HEK293 (cell line): ENCODE data around the gene TLE4.

Source experiments
- CTCF ChIA-PET: fragments of 350-600 bp; formaldehyde crosslinking; extraction: SDS; loops from one replicate; lab custom pipeline; 2021; ENCODE audit warnings: antibody characterized with exemption; lab: Yijun Ruan, JAX
- POLR2A ChIA-PET: fragments of 300-600 bp; formaldehyde crosslinking; extraction: SDS; loops from one replicate; lab custom pipeline; 2020; ENCODE audit warnings: antibody characterized with exemption, inconsistent platforms; lab: Yijun Ruan, JAX
- H3K27ac ChIP-seq: fragments of 200-500 bp; sonication (Bioruptor generic); 2 replicates; pipeline ENCODE4 v1.5.1; 2014; ENCODE audit warnings: low read depth, low read length, control low read depth, inconsistent platforms; ENCODE audit errors: extremely low read depth
- H3K36me3 ChIP-seq, 2 experiments: fragments of 200-500 bp in 1 of 2; sonication (Bioruptor generic) in 1 of 2; 1 replicate in 1 of 2; 2 replicates in 1 of 2; pipeline ENCODE4 v1.5.1; 2014 to 2017; ENCODE audit warnings: inconsistent platforms in 2 of 2, low read length in 2 of 2; ENCODE audit not compliant: control insufficient read depth in 2 of 2, insufficient read depth in 1 of 2
- H3K4me1 ChIP-seq: fragments of 200-500 bp; sonication (Bioruptor generic); 2 replicates; pipeline ENCODE4 v1.5.1; 2014; ENCODE audit warnings: mild to moderate bottlenecking, low read length, inconsistent platforms; ENCODE audit not compliant: control insufficient read depth, insufficient read depth
- H3K4me3 ChIP-seq: 2 replicates; pipeline ENCODE4 v1.5.1; 2011; ENCODE audit warnings: low read depth, mild to moderate bottlenecking, control low read depth, low read length, moderate library complexity
- H3K9me3 ChIP-seq: fragments of 200-500 bp; sonication (Bioruptor generic); 2 replicates; pipeline ENCODE4 v1.5.1; 2014; ENCODE audit warnings: low read depth, low read length, inconsistent platforms; ENCODE audit not compliant: control insufficient read depth, insufficient read depth
- BCL11B ChIP-seq: fragments of 450-650 bp; formaldehyde crosslinking; IDR thresholded peaks from 2 replicates; pipeline ENCODE4 v1.5.1; 2016; ENCODE audit warnings: low read depth, missing biosample characterization, missing genetic modification characterization
- ELK4 ChIP-seq: IDR thresholded peaks from 2 replicates; pipeline ENCODE4 v1.6.1; 2011; ENCODE audit warnings: mild to moderate bottlenecking, low read depth, low read length, borderline replicate concordance
- FEZF1 ChIP-seq: fragments of 450-650 bp; formaldehyde crosslinking; IDR thresholded peaks from 2 replicates; pipeline ENCODE4 v1.5.1; 2016; ENCODE audit warnings: missing biosample characterization, missing genetic modification characterization
- HIC1 ChIP-seq: fragments of 450-650 bp; formaldehyde crosslinking; IDR thresholded peaks from 2 replicates; pipeline ENCODE4 v1.5.1; 2016; ENCODE audit warnings: missing biosample characterization, missing genetic modification characterization
- HOXD13 ChIP-seq: sonication (generic); formaldehyde crosslinking; IDR thresholded peaks from 2 replicates; pipeline ENCODE4 v1.8.0; 2022; ENCODE audit warnings: missing genetic modification reagents, borderline replicate concordance
- IKZF3 ChIP-seq: fragments of 450-650 bp; IDR thresholded peaks from 2 replicates; pipeline ENCODE4 v1.5.0; 2018; ENCODE audit warnings: missing biosample characterization, mild to moderate bottlenecking, missing genetic modification characterization, moderate library complexity
- TCF7L2 ChIP-seq: IDR thresholded peaks from 2 replicates; pipeline ENCODE4 v1.6.1; 2011; ENCODE audit warnings: low read depth, mild to moderate bottlenecking, inconsistent platforms, low read length, moderate library complexity, borderline replicate concordance
- TRIM28 ChIP-seq: IDR thresholded peaks from 2 replicates; pipeline ENCODE4 v1.6.1; 2011; ENCODE audit warnings: low read length, control low read depth, borderline replicate concordance
- WT1 ChIP-seq: fragments of 450-650 bp; formaldehyde crosslinking; IDR thresholded peaks from 2 replicates; pipeline ENCODE4 v1.5.1; 2016; ENCODE audit warnings: missing biosample characterization, missing genetic modification characterization
- ZBTB17 ChIP-seq: fragments of 450-650 bp; formaldehyde crosslinking; IDR thresholded peaks from 2 replicates; pipeline ENCODE4 v1.5.1; 2016; ENCODE audit warnings: missing biosample characterization, missing genetic modification characterization
- ZNF138 ChIP-seq: fragments of 450-650 bp; formaldehyde crosslinking; IDR thresholded peaks from 2 replicates; pipeline ENCODE4 v1.5.1; 2016; ENCODE audit warnings: missing biosample characterization, missing genetic modification characterization, borderline replicate concordance
- ZNF157 ChIP-seq: fragments of 450-650 bp; formaldehyde crosslinking; IDR thresholded peaks from 2 replicates; pipeline ENCODE4 v1.5.1; 2016; ENCODE audit warnings: missing biosample characterization, missing genetic modification characterization
- ZNF248 ChIP-seq: fragments of 450-650 bp; formaldehyde crosslinking; IDR thresholded peaks from 2 replicates; pipeline ENCODE4 v1.5.1; 2017; ENCODE audit warnings: missing biosample characterization, missing genetic modification characterization
- ZNF274 ChIP-seq, 2 experiments: fragments of 200-500 bp in 1 of 2; fragments of 450-650 bp in 1 of 2; sonication (Bioruptor generic) in 1 of 2; formaldehyde crosslinking in 1 of 2; IDR thresholded peaks; 2 replicates each; pipeline versions ENCODE4 v1.5.1 to v1.6.1; 2014 to 2016; ENCODE audit warnings: borderline replicate concordance in 1 of 2, inconsistent platforms in 1 of 2, low read length in 1 of 2, missing biosample characterization in 1 of 2, missing genetic modification characterization in 1 of 2
- ZNF302 ChIP-seq: fragments of 450-650 bp; formaldehyde crosslinking; IDR thresholded peaks from 2 replicates; pipeline ENCODE4 v1.5.1; 2016; ENCODE audit warnings: missing biosample characterization, missing genetic modification characterization, low read depth
- ZNF501 ChIP-seq: fragments of 450-650 bp; formaldehyde crosslinking; IDR thresholded peaks from 2 replicates; pipeline ENCODE4 v1.5.1; 2016; ENCODE audit warnings: missing biosample characterization, missing genetic modification characterization
- ZNF514 ChIP-seq: fragments of 450-650 bp; formaldehyde crosslinking; IDR thresholded peaks from 2 replicates; pipeline ENCODE4 v1.5.1; 2016; ENCODE audit warnings: missing biosample characterization, missing genetic modification characterization
- ZNF529 ChIP-seq: fragments of 450-650 bp; formaldehyde crosslinking; IDR thresholded peaks from 2 replicates; pipeline ENCODE4 v1.5.1; 2017; ENCODE audit warnings: missing genetic modification characterization, missing biosample characterization; ENCODE audit not compliant: insufficient replicate concordance
- ZNF530 ChIP-seq: fragments of 450-650 bp; formaldehyde crosslinking; IDR thresholded peaks from 2 replicates; pipeline ENCODE4 v1.5.1; 2016; ENCODE audit warnings: low read depth, missing biosample characterization, missing genetic modification characterization
- ZNF555 ChIP-seq: fragments of 450-650 bp; formaldehyde crosslinking; conservative IDR thresholded peaks from 2 replicates; pipeline ENCODE4 v1.5.1; 2017; ENCODE audit warnings: missing biosample characterization, mild to moderate bottlenecking, missing genetic modification characterization, inconsistent platforms
- ZNF645 ChIP-seq: fragments of 450-650 bp; formaldehyde crosslinking; IDR thresholded peaks from 2 replicates; pipeline ENCODE4; 2016; ENCODE audit warnings: missing biosample characterization, missing genetic modification characterization
- ZNF660 ChIP-seq: fragments of 450-650 bp; IDR thresholded peaks from 2 replicates; pipeline ENCODE4 v1.5.1; 2018; ENCODE audit warnings: missing biosample characterization, mild to moderate bottlenecking, missing genetic modification characterization
- ZNF701 ChIP-seq: fragments of 450-650 bp; formaldehyde crosslinking; IDR thresholded peaks from 2 replicates; pipeline ENCODE4 v1.5.1; 2016; ENCODE audit warnings: missing biosample characterization, missing genetic modification characterization
- ZNF785 ChIP-seq: fragments of 450-650 bp; formaldehyde crosslinking; IDR thresholded peaks from 2 replicates; pipeline ENCODE4 v1.5.1; 2016; ENCODE audit warnings: missing biosample characterization, missing genetic modification characterization
- ZNF837 ChIP-seq: fragments of 450-650 bp; formaldehyde crosslinking; IDR thresholded peaks from 2 replicates; pipeline ENCODE4 v1.5.1; 2016; ENCODE audit warnings: missing biosample characterization, missing genetic modification characterization
- ZSCAN16 ChIP-seq: fragments of 450-650 bp; formaldehyde crosslinking; IDR thresholded peaks from 2 replicates; pipeline ENCODE4 v1.5.1; 2016; ENCODE audit warnings: missing biosample characterization, missing genetic modification characterization

TLE4 gene

DNA sequence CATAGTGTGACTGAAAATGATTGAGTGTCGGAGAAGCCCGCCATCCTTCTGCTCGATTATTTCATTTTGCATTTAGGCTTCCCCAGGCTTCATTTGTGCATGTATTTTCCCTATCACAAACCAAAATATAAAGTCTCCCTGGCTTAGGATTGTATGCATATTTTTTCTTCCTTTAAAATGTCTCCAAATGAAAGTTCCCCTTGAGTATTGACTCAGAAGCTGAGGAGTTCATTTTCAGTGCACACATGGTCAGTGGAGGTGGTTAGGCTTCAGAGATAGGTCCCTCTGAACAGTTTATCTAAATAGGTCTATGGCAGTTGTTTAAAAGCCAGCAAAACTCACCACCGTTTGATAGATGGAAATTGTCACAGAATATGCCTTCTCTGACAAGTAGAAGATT, 97.2 kb downstream of the TLE4 start:
- Histone ChIP-seq H3K36me3 (peaks cover 0 to 15% of the 10 kb centered on the region in 2 experiments; a peak in 1 of 3 replicates), H3K4me3 (no peak overlapping the region), H3K4me1 (no peaks in the 10 kb centered on the region), H3K27ac (no peak overlapping the region), H3K9me3 (no peaks in the 10 kb centered on the region)
- 0 out of 2 replicates have a peak, but pooled peaks have one; percentile 61 for TF ChIP-seq TRIM28
- no peak for TF ChIP-seq HIC1
- CTCF ChIA-PET = interaction anchor here (0.7 kb wide), 1 partner anchor 112 kb away, joined by 3 read pairs; no protein-coding TSS in a partner anchor
- POLR2A ChIA-PET = no interaction called here

GRCh38 chr9:79670269-79670961, 98.7 kb downstream of the TLE4 start:
- ChIA-PET CTCF (interaction anchor here (0.9 kb wide), 1 partner anchor 9 kb away, joined by 4 read pairs; no protein-coding TSS in a partner anchor), POLR2A (no interaction called here)
- Histone ChIP-seq H3K4me3 (no peak overlapping the region), H3K36me3 (peaks cover 0 to 15% of the 10 kb centered on the region in 2 experiments; a peak in 1 of 3 replicates), H3K27ac (no peak overlapping the region), H3K9me3 (no peaks in the 10 kb centered on the region), H3K4me1 (no peaks in the 10 kb centered on the region)
- no peak for TF ChIP-seq WT1 (tag by site-specific recombination)
- TF ChIP-seq FEZF1 (tag by site-specific recombination) = peak; percentile 61; the same call in 1 of the 2 replicates
- peak; percentile 90 for TF ChIP-seq TRIM28
- TF ChIP-seq ZNF555 (tag by site-specific recombination) = no peak
- no peak for TF ChIP-seq ZSCAN16 (tag by site-specific recombination)
- TF ChIP-seq TCF7L2 = peak; percentile 87

GRCh38 chr9:79671558-79671957, 99.8 kb downstream of the TLE4 start:
- POLR2A ChIA-PET = no interaction called here

DNA sequence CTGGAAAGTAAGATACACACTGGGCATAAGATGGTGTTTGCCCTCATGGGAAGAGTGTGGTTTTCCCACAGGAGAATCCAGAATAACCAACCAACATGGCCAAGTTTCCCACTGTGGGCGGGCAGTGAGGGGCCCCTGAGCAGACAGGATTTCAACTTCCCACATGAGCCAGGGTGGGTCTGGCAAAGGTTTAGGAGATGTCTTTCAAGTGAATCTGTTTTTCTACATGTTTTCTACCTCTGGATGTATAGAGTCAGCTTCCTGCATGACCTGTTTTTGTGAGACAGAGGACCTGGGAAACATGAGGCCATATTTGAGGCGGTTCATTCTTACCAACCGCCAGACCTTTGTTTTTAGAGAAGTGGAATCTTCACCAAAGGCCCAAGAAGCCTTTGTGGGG, 100.5 kb downstream of the TLE4 start:
- ChIA-PET CTCF (no interaction called here), POLR2A (no interaction called here)
- Histone ChIP-seq H3K4me3 (no peak overlapping the region), H3K36me3 (peaks cover 0 to 11% of the 10 kb centered on the region in 2 experiments; a peak in 1 of 3 replicates), H3K9me3 (no peaks in the 10 kb centered on the region), H3K4me1 (no peaks in the 10 kb centered on the region), H3K27ac (no peak overlapping the region)
- TF ChIP-seq IKZF3 (no peak), ZNF785 (tag by site-specific recombination) (no peak), ZNF660 (tag by site-specific recombination) (no peak), ZNF302 (tag by site-specific recombination) (no peak), ZNF501 (tag by site-specific recombination) (no peak), ZNF529 (tag by site-specific recombination) (no peak), ZNF645 (tag by site-specific recombination) (no peak), ZBTB17 (tag by site-specific recombination) (no peak), ZNF274 (IDR thresholded peaks at IDR 0.05; ENCODE audit: low read length) (no peak), ZNF274 (tag by site-specific recombination; IDR thresholded peaks at IDR 0.05; ENCODE audit: borderline replicate concordance) (no peak)

More at GRCh38 chr9:79671558-79671957, 99.8 kb downstream of the TLE4 start:
- peaks cover 0 to 15% of the 10 kb centered on the region in 2 experiments; a peak in 1 of 3 replicates for H3K36me3 ChIP-seq
- no peak overlapping the region for H3K4me3 ChIP-seq
- CTCF ChIA-PET = interaction anchor here (0.9 kb wide), 1 partner anchor 10 kb away, joined by 4 read pairs; no protein-coding TSS in a partner anchor
- no peak for TF ChIP-seq ZNF248 (tag by site-specific recombination)
- no peak for TF ChIP-seq FEZF1 (tag by site-specific recombination)
- no peak for TF ChIP-seq ZNF837 (tag by site-specific recombination)
- no peak for TF ChIP-seq ZNF701 (tag by site-specific recombination)
- no peak for TF ChIP-seq HOXD13 (CRISPR knock-in tag)
- TF ChIP-seq ZNF514 (tag by site-specific recombination) = no peak
- TF ChIP-seq WT1 (tag by site-specific recombination) = 0 out of 2 replicates have a peak, but pooled peaks have one; percentile 12
- no peak for TF ChIP-seq ZNF138 (tag by site-specific recombination)
- no peak for TF ChIP-seq BCL11B
- TF ChIP-seq ELK4 = peak; percentile 29; the same call in 1 of the 2 replicates
- TF ChIP-seq TRIM28 = peak; percentile 89
- TF ChIP-seq ZNF530 = no peak
- TF ChIP-seq ZNF157 (tag by site-specific recombination) = no peak
- TF ChIP-seq ZNF660 (tag by site-specific recombination) = no peak
- H3K4me1 ChIP-seq = no peaks in the 10 kb centered on the region
- H3K9me3 ChIP-seq = no peaks in the 10 kb centered on the region
- H3K27ac ChIP-seq = no peak overlapping the region
